ENCODE data around the gene TMEM87B.
"Not testable (repeated sequence)": the region's sequence is repeated elsewhere in the genome, so short reads cannot be mapped to it uniquely, and the experiment has no call there.

Gene TMEM87B

GRCh38 chr2:112062894-112063293 lies 7.8 kb downstream of the TMEM87B start:
- TF ChIP-seq, protein P1, sequence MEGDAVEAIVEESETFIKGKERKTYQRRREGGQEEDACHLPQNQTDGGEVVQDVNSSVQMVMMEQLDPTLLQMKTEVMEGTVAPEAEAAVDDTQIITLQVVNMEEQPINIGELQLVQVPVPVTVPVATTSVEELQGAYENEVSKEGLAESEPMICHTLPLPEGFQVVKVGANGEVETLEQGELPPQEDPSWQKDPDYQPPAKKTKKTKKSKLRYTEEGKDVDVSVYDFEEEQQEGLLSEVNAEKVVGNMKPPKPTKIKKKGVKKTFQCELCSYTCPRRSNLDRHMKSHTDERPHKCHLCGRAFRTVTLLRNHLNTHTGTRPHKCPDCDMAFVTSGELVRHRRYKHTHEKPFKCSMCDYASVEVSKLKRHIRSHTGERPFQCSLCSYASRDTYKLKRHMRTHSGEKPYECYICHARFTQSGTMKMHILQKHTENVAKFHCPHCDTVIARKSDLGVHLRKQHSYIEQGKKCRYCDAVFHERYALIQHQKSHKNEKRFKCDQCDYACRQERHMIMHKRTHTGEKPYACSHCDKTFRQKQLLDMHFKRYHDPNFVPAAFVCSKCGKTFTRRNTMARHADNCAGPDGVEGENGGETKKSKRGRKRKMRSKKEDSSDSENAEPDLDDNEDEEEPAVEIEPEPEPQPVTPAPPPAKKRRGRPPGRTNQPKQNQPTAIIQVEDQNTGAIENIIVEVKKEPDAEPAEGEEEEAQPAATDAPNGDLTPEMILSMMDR (IDR thresholded peaks at IDR 0.05; ENCODE audit: borderline replicate concordance, control extremely low read depth, extremely low read depth, insufficient read depth, missing control alignments): no peak
- DNase-seq (ENCODE audit: low spot score): no peak
- in situ Hi-C loops (cut with MboI; ENCODE audit: low sequenced_read_pairs, unreplicated experiment): loop anchor here (25.0 kb wide), 1 partner anchor 649 kb away; the partner anchor contains the start of gene NT5DC4

DNA sequence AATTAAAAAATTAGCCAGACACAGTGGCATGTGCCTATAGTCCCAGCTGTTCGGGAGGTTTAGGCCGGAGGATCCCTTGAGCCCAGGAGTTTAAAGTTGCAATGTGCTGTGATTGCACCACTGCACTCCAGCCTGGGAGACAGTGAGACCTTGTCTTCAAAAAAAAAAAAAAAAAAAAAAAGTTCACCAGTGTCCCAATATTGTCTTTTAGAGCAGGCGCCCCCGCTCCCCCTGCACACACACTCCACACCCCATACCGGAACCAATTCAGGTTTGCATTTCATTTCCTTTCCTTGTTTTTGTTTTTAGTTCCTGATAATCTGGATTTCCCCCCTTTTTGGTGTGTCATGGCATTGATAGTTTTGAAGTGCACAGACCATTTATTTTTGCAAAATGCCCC lies 10.4 kb downstream of the TMEM87B start:
- in situ Hi-C loops (cut with MboI; ENCODE audit: low sequenced_read_pairs, unreplicated experiment): loop anchor here (25.0 kb wide), 1 partner anchor 647 kb away; the partner anchor contains the start of gene NT5DC4
- TF ChIP-seq, protein P1 (IDR thresholded peaks at IDR 0.05; ENCODE audit: borderline replicate concordance, control extremely low read depth, extremely low read depth, insufficient read depth, missing control alignments): no peak
- no peak for DNase-seq (ENCODE audit: low spot score)

- TF ChIP-seq, protein P1 (IDR thresholded peaks at IDR 0.05; ENCODE audit: borderline replicate concordance, control extremely low read depth, extremely low read depth, insufficient read depth, missing control alignments): no peak
- in situ Hi-C loops (cut with MboI; ENCODE audit: low sequenced_read_pairs, unreplicated experiment): loop anchor here (25.0 kb wide), 1 partner anchor 646 kb away; the partner anchor contains the start of gene NT5DC4
- DNase-seq (ENCODE audit: low spot score): no peak
Measured at GRCh38 chr2:112065966-112066365, 10.9 kb downstream of the TMEM87B start.

- in situ Hi-C loops (cut with MboI; ENCODE audit: low sequenced_read_pairs, unreplicated experiment): loop anchor here (25.0 kb wide), 1 partner anchor 643 kb away; the partner anchor contains the start of gene NT5DC4
- DNase-seq (ENCODE audit: low spot score): not testable (repeated sequence)
Measured at GRCh38 chr2:112069794-112070193, 14.7 kb downstream of the TMEM87B start.

- no peak for DNase-seq (ENCODE audit: low spot score)
- TF ChIP-seq, protein P1 (IDR thresholded peaks at IDR 0.05; ENCODE audit: borderline replicate concordance, control extremely low read depth, extremely low read depth, insufficient read depth, missing control alignments): no peak
- in situ Hi-C loops (cut with MboI; ENCODE audit: low sequenced_read_pairs, unreplicated experiment): loop anchor here (25.0 kb wide), 1 partner anchor 638 kb away; the partner anchor contains the start of gene NT5DC4
Measured at GRCh38 chr2:112073875-112074274, 18.8 kb downstream of the TMEM87B start.

DNA sequence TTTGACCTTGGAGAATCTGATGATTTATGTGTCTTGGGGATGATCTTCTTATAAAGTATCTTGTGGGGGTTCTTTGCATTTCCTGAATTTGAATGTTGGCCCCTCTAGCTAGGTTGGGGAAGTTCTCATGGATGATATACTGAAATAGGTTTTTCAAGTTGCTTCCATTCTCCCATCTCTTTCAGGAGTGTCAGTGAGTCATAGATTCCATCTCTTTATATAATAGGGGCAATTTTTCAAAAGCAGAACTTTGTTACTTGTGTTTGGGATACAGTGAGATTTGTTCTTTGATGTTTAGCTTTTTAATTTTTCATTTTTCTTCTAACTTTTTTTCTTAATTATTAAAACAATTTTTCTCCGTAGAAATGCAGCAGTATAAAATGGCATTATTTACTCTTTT lies 19.4 kb downstream of the TMEM87B start:
- TF ChIP-seq, protein P1 (IDR thresholded peaks at IDR 0.05; ENCODE audit: borderline replicate concordance, control extremely low read depth, extremely low read depth, insufficient read depth, missing control alignments): no peak
- in situ Hi-C loops (cut with MboI; ENCODE audit: low sequenced_read_pairs, unreplicated experiment): loop anchor here (25.0 kb wide), 1 partner anchor 638 kb away; the partner anchor contains the start of gene NT5DC4
- DNase-seq (ENCODE audit: low spot score): no peak

DNA sequence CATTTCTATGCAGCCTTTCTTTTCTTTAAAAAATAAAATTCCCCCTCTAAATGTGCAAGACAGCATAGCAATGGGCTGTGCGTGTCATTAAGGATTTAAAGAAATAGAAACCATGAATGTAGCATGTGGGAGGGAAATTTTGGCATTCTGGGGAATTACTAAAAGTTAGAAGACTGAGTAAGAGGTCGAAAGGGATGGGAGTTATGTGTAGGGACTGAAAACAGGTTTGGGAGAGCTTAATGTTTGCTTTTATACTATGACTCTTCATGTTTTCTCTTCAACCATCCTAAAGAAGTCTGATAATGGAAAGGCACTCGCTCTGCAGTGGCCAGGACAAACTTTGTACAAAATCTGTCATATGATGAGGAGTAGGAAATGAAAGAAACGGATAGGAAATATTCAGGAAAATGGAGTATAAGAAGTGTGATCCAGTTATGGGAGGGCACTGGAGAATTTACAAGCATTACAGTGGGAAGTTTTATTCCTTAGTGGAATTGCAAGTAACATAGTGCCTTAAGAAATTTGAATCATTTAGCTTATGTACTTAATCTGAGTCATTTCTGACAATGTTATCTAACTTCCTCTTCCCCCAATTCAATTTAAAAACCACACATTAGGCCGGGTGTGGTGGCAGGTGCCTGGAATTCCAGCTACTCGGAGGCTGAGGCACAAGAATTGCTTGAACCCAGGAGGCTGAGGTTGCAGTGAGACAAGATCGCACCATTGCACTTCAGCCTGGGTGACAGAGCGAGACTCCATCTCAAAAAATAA lies 20.6 kb downstream of the TMEM87B start:
- in situ Hi-C loops (cut with MboI; ENCODE audit: low sequenced_read_pairs, unreplicated experiment): no loop called here
- no peak for DNase-seq (ENCODE audit: low spot score)
- TF ChIP-seq, protein P1 (IDR thresholded peaks at IDR 0.05; ENCODE audit: borderline replicate concordance, control extremely low read depth, extremely low read depth, insufficient read depth, missing control alignments): no peak

All from GM13976 (cell line).